SK-N-SH (cell line): ENCODE results near the gene PLA2G6. TPM values are rescaled to one million over a fixed set of nuclear protein-coding genes. Genes with fewer than 3 reads are reported as not detected.

Experiments
- CTCF ChIA-PET: fragments of 300-600, 350-600 bp; formaldehyde crosslinking; extraction: SDS; loops from one replicate; lab custom pipeline; 2021; lab: Yijun Ruan, JAX
- POLR2A ChIA-PET: fragments of 350-600 bp; sonication (Branson Sonifier 250); formaldehyde crosslinking; extraction: SDS; loops from one replicate; lab custom pipeline; 2020; ENCODE audit warnings: antibody characterized with exemption, inconsistent platforms; lab: Yijun Ruan, JAX
- DNase-seq: peaks from one replicate; pipeline ENCODE4 v3.0.0; 2012
- H2AFZ ChIP-seq: fragments of 200-600 bp; sonication (generic); 2 replicates; pipeline ENCODE4 v1.8.1; 2016; ENCODE audit warnings: antibody characterized with exemption, mild to moderate bottlenecking, low read depth
- H3F3A ChIP-seq: fragments of 200-600 bp; sonication (generic); replicated peaks from 2 replicates; pipeline ENCODE3; 2016; ENCODE audit warnings: antibody characterized with exemption, mild to moderate bottlenecking; ENCODE audit not compliant: insufficient read depth
- H3K27ac ChIP-seq, 2 experiments: fragments of 200-500 bp in 1 of 2; fragments of 200-600 bp in 1 of 2; sonication (Bioruptor generic) in 1 of 2; sonication (generic), shearing (Covaris generic) in 1 of 2; 2 replicates each; pipeline versions ENCODE4 v1.5.1 to v1.6.1; 2014 to 2016; ENCODE audit warnings: low read depth in 2 of 2, inconsistent platforms in 1 of 2, low read length in 1 of 2, mild to moderate bottlenecking in 1 of 2, mixed read lengths in 1 of 2
- H3K27me3 ChIP-seq: fragments of 200-600 bp; sonication (generic), shearing (Covaris generic); 2 replicates; pipeline ENCODE4 v1.6.1; 2016; ENCODE audit warnings: mixed run types; ENCODE audit not compliant: insufficient read depth
- H3K36me3 ChIP-seq, 2 experiments: fragments of 200-500 bp in 1 of 2; fragments of 200-600 bp in 1 of 2; sonication (Bioruptor generic) in 1 of 2; sonication (generic) in 1 of 2; replicated peaks in 1 of 2; 2 replicates each; pipeline versions ENCODE3 to v1.5.1; 2014 to 2016; ENCODE audit warnings: low read length in 1 of 2, mild to moderate bottlenecking in 1 of 2; ENCODE audit not compliant: insufficient read depth in 2 of 2, control insufficient read depth in 1 of 2
- H3K4me1 ChIP-seq, 2 experiments: fragments of 200-500 bp in 1 of 2; fragments of 200-600 bp in 1 of 2; sonication (Bioruptor generic) in 1 of 2; sonication (generic), shearing (Covaris generic) in 1 of 2; 2 replicates each; pipeline versions ENCODE4 v1.5.1 to v1.6.1; 2014 to 2016; ENCODE audit warnings: low read depth in 1 of 2, low read length in 1 of 2, mixed run types in 1 of 2; ENCODE audit not compliant: insufficient read depth in 2 of 2, control insufficient read depth in 1 of 2
- H3K4me2 ChIP-seq: fragments of 200-600 bp; sonication (generic), shearing (Covaris generic); 2 replicates; pipeline ENCODE4 v1.6.1; 2017; ENCODE audit warnings: mixed run types
- H3K4me3 ChIP-seq, 2 experiments: fragments of 200-500 bp in 1 of 2; fragments of 200-600 bp in 1 of 2; sonication (Bioruptor generic) in 1 of 2; sonication (generic), shearing (Covaris generic) in 1 of 2; 2 replicates each; pipeline versions ENCODE4 v1.5.1 to v1.8.1; 2014 to 2016; ENCODE audit warnings: low read depth in 2 of 2, inconsistent platforms in 1 of 2, low read length in 1 of 2, mild to moderate bottlenecking in 1 of 2, mixed read lengths in 1 of 2, moderate library complexity in 1 of 2
- H3K79me2 ChIP-seq: fragments of 200-600 bp; sonication (generic); 2 replicates; pipeline ENCODE4 v1.8.1; 2017; ENCODE audit warnings: mild to moderate bottlenecking; ENCODE audit not compliant: insufficient read depth
- H3K9ac ChIP-seq: fragments of 200-600 bp; sonication (generic); 2 replicates; pipeline ENCODE4 v1.6.1; 2017; ENCODE audit warnings: mixed run types
- H3K9me2 ChIP-seq: fragments of 200-600 bp; sonication (generic); 2 replicates; pipeline ENCODE4 v1.6.1; 2017; ENCODE audit warnings: mixed run types
- H3K9me3 ChIP-seq: fragments of 200-600 bp; sonication (generic); 2 replicates; pipeline ENCODE4 v1.6.1; 2017; ENCODE audit warnings: mixed run types, mild to moderate bottlenecking, moderate library complexity
- H4K20me1 ChIP-seq: fragments of 200-600 bp; sonication (generic); 2 replicates; pipeline ENCODE4 v1.6.1; 2017; ENCODE audit warnings: mild to moderate bottlenecking, mixed run types; ENCODE audit not compliant: insufficient read depth
- CTCF ChIP-seq: fragments of 200-600 bp; sonication (generic); IDR thresholded peaks from 2 replicates; pipeline ENCODE4 v1.6.1; 2017; ENCODE audit warnings: antibody characterized with exemption, mild to moderate bottlenecking, moderate library complexity
- EP300 ChIP-seq, 2 experiments: IDR thresholded peaks; 2 replicates each; pipeline versions ENCODE4 v1.4.0 to v1.6.1; 2012; ENCODE audit warnings: borderline replicate concordance in 1 of 2, low read depth in 1 of 2, low read length in 1 of 2
- FOXJ3 ChIP-seq: sonication (generic); formaldehyde crosslinking; IDR thresholded peaks from 2 replicates; pipeline ENCODE4 v1.5.1; 2020; ENCODE audit warnings: mild to moderate bottlenecking, missing genetic modification reagents
- FOXM1 ChIP-seq: IDR thresholded peaks from 2 replicates; pipeline ENCODE4 v1.4.0; 2012; ENCODE audit warnings: low read depth, mild to moderate bottlenecking
- GATA2 ChIP-seq: sonication (generic); formaldehyde crosslinking; IDR thresholded peaks from 2 replicates; pipeline ENCODE4 v1.5.0; 2020; ENCODE audit warnings: mild to moderate bottlenecking, missing genetic modification reagents
- MAX ChIP-seq: IDR thresholded peaks from 2 replicates; pipeline ENCODE4 v1.4.0; 2012; ENCODE audit warnings: low read depth
- NFIC ChIP-seq: IDR thresholded peaks from 2 replicates; pipeline ENCODE4 v1.4.0; 2012; ENCODE audit warnings: borderline replicate concordance
- NRF1 ChIP-seq: IDR thresholded peaks from 2 replicates; pipeline ENCODE4 v1.6.1; 2012; ENCODE audit warnings: low read depth, mild to moderate bottlenecking, low read length
- PBX3 ChIP-seq: IDR thresholded peaks from 2 replicates; pipeline ENCODE4; 2012
- RCOR1 ChIP-seq: fragments of 150-350 bp; IDR thresholded peaks from 2 replicates; pipeline ENCODE4 v1.6.1; 2017; ENCODE audit warnings: antibody characterized with exemption, low read length
- RFX5 ChIP-seq: IDR thresholded peaks from 2 replicates; pipeline ENCODE4 v1.6.1; 2012; ENCODE audit warnings: mild to moderate bottlenecking, improper control_type of control experiment, low read length
- SIN3A ChIP-seq: IDR thresholded peaks from 2 replicates; pipeline ENCODE4 v1.6.1; 2012; ENCODE audit warnings: low read depth, mild to moderate bottlenecking, low read length, moderate library complexity, borderline replicate concordance
- SMC3 ChIP-seq: IDR thresholded peaks from 2 replicates; pipeline ENCODE4 v1.6.1; 2012; ENCODE audit warnings: low read depth, low read length, improper control_type of control experiment
- TAF1 ChIP-seq: IDR thresholded peaks from 2 replicates; pipeline ENCODE4 v1.6.1; 2012; ENCODE audit warnings: low read depth, mild to moderate bottlenecking, low read length, moderate library complexity, borderline replicate concordance
- TCF12 ChIP-seq: IDR thresholded peaks from 2 replicates; pipeline ENCODE4 v1.4.0; 2012
- USF2 ChIP-seq: fragments of 150-350 bp; IDR thresholded peaks from 2 replicates; pipeline ENCODE4 v1.6.1; 2017; ENCODE audit warnings: antibody characterized with exemption, low read length, low read depth, borderline replicate concordance
- YY1 ChIP-seq: IDR thresholded peaks from 2 replicates; pipeline ENCODE4 v1.4.0; 2012; ENCODE audit warnings: low read depth, mild to moderate bottlenecking
- ZBTB33 ChIP-seq: IDR thresholded peaks from 2 replicates; pipeline ENCODE4 v1.4.0; 2012; ENCODE audit warnings: low read depth, borderline replicate concordance
- WGBS: methylation state at CpG from one replicate; pipeline ENCODE4 v1.1.6; 2017; ENCODE audit warnings: low lambda C conversion rate; 5-methylcytosine and 5-hydroxymethylcytosine counted together
- polyA plus RNA-seq, 3 experiments: library from polyadenylated mRNA; depleted of rRNA; stranded (reverse); fragments of >200 nt; gene quantifications; 2 replicates each; pipeline ENCODE4 v1.2.3, GENCODE V29; 2012

Gene PLA2G6
- polyA plus RNA-seq, 1 of the 3 experiments (the other 2 are of a cell fraction) = 10.5 TPM

- Histone ChIP-seq H3K79me2 (peaks cover 5% of the 10 kb centered on the region; the same call in 1 of the 2 replicates), H3F3A (peaks cover 4% of the 10 kb centered on the region), H3K4me3 (no peak overlapping the region), H3K36me3 (no peaks in the 10 kb centered on the region), H3K9me3 (no peaks in the 10 kb centered on the region), H2AFZ (no peak overlapping the region), H3K27ac (no peak overlapping the region), H3K4me2 (no peak overlapping the region), H3K4me1 (peaks cover 0 to 14% of the 10 kb centered on the region in 2 experiments; a peak in 2 of 4 replicates), H3K9ac (no peak overlapping the region), H4K20me1 (no peaks in the 10 kb centered on the region), H3K9me2 (no peaks in the 10 kb centered on the region), H3K27me3 (no peaks in the 10 kb centered on the region)
- WGBS = 94% methylated on average over 6 of the region's 11 CpGs
- DNase-seq = no peak
- ChIA-PET POLR2A (no interaction called here), CTCF (no interaction called here)
- no peak for TF ChIP-seq EP300 (IDR thresholded peaks at IDR 0.05; ENCODE audit: borderline replicate concordance in 1 of 2, low read depth in 1 of 2, low read length in 1 of 2)
- no peak for TF ChIP-seq MAX
- TF ChIP-seq SMC3 = no peak
- TF ChIP-seq ZBTB33 = no peak
- TF ChIP-seq TAF1 = no peak
- no peak for TF ChIP-seq FOXM1
- TF ChIP-seq TCF12 = no peak
- TF ChIP-seq GATA2 (CRISPR knock-in tag) = no peak
- no peak for TF ChIP-seq CTCF
- no peak for TF ChIP-seq PBX3
- TF ChIP-seq YY1 = no peak
- TF ChIP-seq USF2 = no peak
- TF ChIP-seq FOXJ3 (CRISPR knock-in tag) = no peak
- TF ChIP-seq NFIC = no peak
- no peak for TF ChIP-seq NRF1
- no peak for TF ChIP-seq RCOR1
- no peak for TF ChIP-seq SIN3A
- TF ChIP-seq RFX5 = no peak
Measured at GRCh38 chr22:38215156-38216038, 33.8 kb upstream of the PLA2G6 start.
